Small intestine (tissue), 4 donors: Measurements from ENCODE around the gene SAGE1. TPM values are rescaled to one million over a fixed set of nuclear protein-coding genes. Genes with fewer than 3 reads are reported as not detected.

ENCODE experiments used
- polyA plus RNA-seq, 4 donors: library from polyadenylated mRNA; stranded (reverse) in 3 of 4; unstranded in 1 of 4; fragments of 200-250 nt in 3 of 4; fragments of 120-200 nt in 1 of 4; gene quantifications; one replicate each; pipeline versions ENCODE4 v1.2.1 to v1.2.3, GENCODE V29; 2013
- donor health status: healthy with polysubstance abuse.
- donor health status: Bipolar disorder and iron deficiency.
- donor health status: healthy.

Gene SAGE1
- polyA plus RNA-seq, 4 donors: not detected

Other genes starting within 250 kb of the SAGE1 start
- not detected for gene CT45A1, start 180.1 kb upstream of the SAGE1 start, polyA plus RNA-seq
- gene CT45A3, start 125.5 kb upstream of the SAGE1 start, polyA plus RNA-seq: not detected
- gene CT45A5, start 108.2 kb upstream of the SAGE1 start, polyA plus RNA-seq: not detected
- gene CT45A6, start 90.9 kb upstream of the SAGE1 start, polyA plus RNA-seq: not detected
- gene CT45A2, start 73.7 kb upstream of the SAGE1 start, polyA plus RNA-seq: not detected
- gene CT45A7, start 56.4 kb upstream of the SAGE1 start, polyA plus RNA-seq: not detected
- not detected for gene CT45A8, start 39.2 kb upstream of the SAGE1 start, polyA plus RNA-seq
- gene CT45A9, start 21.9 kb upstream of the SAGE1 start, polyA plus RNA-seq: not detected
- not detected for gene CT45A10, start 272 bp upstream of the SAGE1 start, polyA plus RNA-seq
- 10 to 100 TPM in 2 of 4 donors, 1 to 10 TPM in 2; 2.9 to 23.7 (median 10.0) TPM for gene MMGT1, start 80.3 kb downstream of the SAGE1 start, polyA plus RNA-seq
- gene SLC9A6, start 91.7 kb downstream of the SAGE1 start, polyA plus RNA-seq: 10 to 100 TPM in 2 of 4 donors, 1 to 10 TPM in 2; 7.0 to 11.0 (median 9.1) TPM